GM12873 (cell line): ENCODE data around the gene DMRT1.

Source experiments
- CTCF ChIP-seq: IDR thresholded peaks from 2 replicates; pipeline ENCODE4 v1.5.1; 2012; ENCODE audit warnings: low read depth, mild to moderate bottlenecking, moderate library complexity, low read length, control low read depth; ENCODE audit not compliant: insufficient read depth; ENCODE audit errors: missing control alignments

DMRT1 gene

GRCh38 chr9:966870-967269 is 125.4 kb downstream of the DMRT1 start:
- no peak for TF ChIP-seq CTCF

GRCh38 chr9:967436-967835 is 125.9 kb downstream of the DMRT1 start:
- TF ChIP-seq CTCF, result no peak

- no peak for TF ChIP-seq CTCF
Observed at GRCh38 chr9:967903-968641, 126.6 kb downstream of the DMRT1 start.

GRCh38 chr9:969310-970150 is 128.0 kb downstream of the DMRT1 start:
- no peak for TF ChIP-seq CTCF

- TF ChIP-seq CTCF, result no peak
Observed at GRCh38 chr9:970151-970996, 128.9 kb downstream of the DMRT1 start.

- TF ChIP-seq CTCF, result no peak
Observed at GRCh38 chr9:971901-972500, 130.5 kb downstream of the DMRT1 start.
